Heart right ventricle (tissue), 16 donors: ENCODE data around the gene KIF1A. TPM values are rescaled to one million over a fixed set of nuclear protein-coding genes. Genes with fewer than 3 reads are reported as not detected.

Experiments
- ATAC-seq, 8 donors: fragments of 200-7000 bp; cut with Tn5 transposase; one replicate each; pipeline ENCODE4 v1.9.1; 2020; ENCODE audit warnings: mild to moderate bottlenecking in 8 of 8, moderate library complexity in 8 of 8, moderate number of reproducible peaks in 1 of 8
- DNase-seq, 2 donors: peaks; one replicate each; pipeline ENCODE4 v3.0.0-alpha.2; 2020
- H3K27ac ChIP-seq, 10 donors: fragments of 200-600 bp; sonication (generic) in 2 of 10; one replicate each; pipeline versions ENCODE4 v1.5.0 to v1.8.0; 2020 to 2022; ENCODE audit warnings: mild to moderate bottlenecking in 3 of 10
- H3K27me3 ChIP-seq, 7 donors: fragments of 200-600 bp; one replicate each; pipeline ENCODE4 v1.8.0; 2021 to 2022; ENCODE audit warnings: mild to moderate bottlenecking in 2 of 7
- H3K36me3 ChIP-seq, 9 donors: fragments of 200-600 bp; sonication (generic) in 1 of 9; one replicate each; pipeline versions ENCODE4 v1.5.0 to v1.8.0; 2020 to 2022; ENCODE audit warnings: mild to moderate bottlenecking in 2 of 9
- H3K4me1 ChIP-seq, 9 donors: fragments of 200-600 bp; sonication (generic) in 1 of 9; one replicate each; pipeline versions ENCODE4 v1.5.0 to v1.8.0; 2020 to 2022; ENCODE audit warnings: mild to moderate bottlenecking in 4 of 9
- H3K4me3 ChIP-seq, 10 donors: fragments of 200-600 bp; sonication (generic) in 2 of 10; one replicate each; pipeline versions ENCODE4 v1.5.0 to v1.8.0; 2020 to 2022; ENCODE audit warnings: mild to moderate bottlenecking in 7 of 10, moderate library complexity in 2 of 10
- H3K9me3 ChIP-seq, 11 donors: fragments of 200-600 bp in 10 of 11; sonication (generic) in 2 of 11; one replicate each; pipeline versions ENCODE4 v1.5.0 to v1.8.0; 2013 to 2022; ENCODE audit warnings: mild to moderate bottlenecking in 2 of 11, control low read depth in 1 of 11, moderate library complexity in 1 of 11
- whole genome bisulfite sequencing, 2 donors: extraction: QIAGEN DNeasy Blood & Tissue Kit; methylation state at CpG; one replicate each; pipeline ENCODE4 v1.1.7; 2013; ENCODE audit warnings: inconsistent platforms in 1 of 2; 5-methylcytosine and 5-hydroxymethylcytosine counted together
- intact Hi-C, 10 donors: fragments of 100-400 bp; cut with DNase I; formaldehyde crosslinking; loops; one replicate each; pipeline versions ENCODE4 v1.11.1 to v1.14.2; 2022
- polyA plus RNA-seq, 2 donors: library from polyadenylated mRNA; stranded (reverse); fragments of 200-250 nt; gene quantifications; one replicate each; pipeline ENCODE4 v1.2.3, GENCODE V29; 2013
- total RNA-seq, 10 donors: library from RNA; stranded (reverse); fragmentation: NEBNext Ultra II Directional in 3 of 10; extraction: Animal tissue kit (Norgen Biotek cat#: 25700) in 3 of 10; gene quantifications; one replicate each; pipeline versions ENCODE4 v1.2.1 to v1.2.4, GENCODE V29; 2021 to 2023
- TF ChIP-seq, protein P1 (sequence below), 9 donors: fragments of 200-600 bp; sonication (generic) in 2 of 9; IDR thresholded peaks; one replicate each; pipeline versions ENCODE4 v1.5.0 to v1.8.0; 2021 to 2022; ENCODE audit warnings: antibody characterized with exemption in 9 of 9, mild to moderate bottlenecking in 5 of 9, moderate library complexity in 1 of 9
- donor health status: Arrhythmogenic right ventricular cardiomyopathy.
- donor health status: ischemic (EF 13 %, LVEDD 7.1; RV severe dilation, severe dysfunction).
- donor health status: healthy with polysubstance abuse.
- donor health status: DM: no; HTN: yes; CAD: no.
- donor health status: DM: no; HTN: no; CAD: no.
- donor health status: ischemic (EF 25% LVEDD 6.9; RV normal size, moderate dysfunction).
- donor health status: ischemic (EF 25% LVEDD 5.7; RV mildly dilated, moderate dysfunction).
- donor health status: healthy.
- donor health status: DM: yes; HTN: yes; CAD: no.
- donor health status: Ischemic cardiomyopathy.
- donor health status: ischemic (EF 35%, LVEDD 5.7; RV mildly dilated, moderate dysfunction).
- donor health status: nonischemic (EF 11% LVEDD 7.7; RV severe dilation, severe dysfunction).
- donor health status: DM: yes; HTN: yes; CAD: no.
- donor health status: PGD.
- donor health status: ischemic (EF 29% LVEDD 5.4; RV normal size, mild dysfunction).
- donor health status: nonischemic (EF 23%, LVEDD 6.1; RV moderate dilation, normal function).

KIF1A gene
- total and polyA plus RNA-seq, 12 donors, result 0.37 to 21.4 (median 1.4) TPM

DNA sequence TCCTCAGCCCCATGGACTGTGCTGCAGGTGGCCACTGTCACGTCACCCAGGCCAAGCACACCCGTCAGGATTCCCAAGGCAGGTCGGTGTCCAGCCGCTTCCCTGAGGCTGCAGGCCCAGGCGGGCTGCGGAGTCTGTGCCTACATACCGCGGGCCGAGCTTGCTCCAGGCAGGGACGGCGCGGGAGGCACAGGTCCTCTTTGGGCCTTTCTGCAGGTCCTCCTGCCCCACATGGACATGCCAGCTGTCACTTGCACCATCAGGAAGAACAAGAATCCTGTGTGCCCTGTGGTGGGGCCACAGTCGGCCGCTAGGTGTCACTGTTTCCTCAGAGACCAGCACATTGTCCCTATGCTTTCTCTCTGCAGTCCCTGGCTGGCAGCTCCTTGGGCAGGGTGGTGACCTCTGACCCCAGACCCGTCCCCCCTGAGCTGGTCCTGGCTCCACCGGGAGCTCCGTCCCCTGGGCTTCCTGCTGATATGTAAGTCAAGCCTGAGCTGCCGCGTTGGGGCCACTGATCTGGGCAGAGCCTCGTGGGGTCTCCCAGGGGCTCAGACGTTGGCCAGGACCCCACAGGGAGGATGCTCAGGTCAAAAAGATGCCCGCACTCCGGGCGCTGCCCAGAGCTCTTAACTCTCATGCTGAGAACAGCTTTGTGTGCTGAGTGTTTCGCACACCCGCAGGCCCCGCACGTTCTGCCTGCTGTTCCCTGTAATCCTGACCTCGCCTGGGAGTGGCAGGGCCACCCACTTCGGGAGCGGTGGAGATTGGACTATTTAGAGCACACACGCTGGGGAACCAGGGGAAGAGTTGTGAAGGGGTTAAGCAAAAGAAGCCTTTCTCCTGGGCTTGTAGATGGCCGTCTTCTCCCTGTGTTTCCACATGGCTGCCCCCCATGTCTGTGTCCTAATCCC is 31.3 kb upstream of the KIF1A start:
- DNase-seq (peak; percentile 84), ATAC-seq (peak; percentile 90 to 93 (median 91))
- H3K4me1 ChIP-seq, result peaks cover 0 to 3% (median 0%) of the 10 kb centered on the region in 9 donors
- no peak overlapping the region for H3K4me3 ChIP-seq
- H3K27me3 ChIP-seq, result peaks cover 0 to 8% (median 0%) of the 10 kb centered on the region in 7 donors
- H3K9me3 ChIP-seq, result peaks cover 0 to 12% (median 0%) of the 10 kb centered on the region in 11 donors
- intact Hi-C loops, result loop anchor here in 7 of 10 donors (2.0 to 10.0 kb wide), 7 partner anchors 133 to 883 kb away; partner anchors contain the start of genes SNED1 (in 3 of the 7) and D2HGDH (in 2 of the 7)
- H3K36me3 ChIP-seq, result no peaks in the 10 kb centered on the region
- TF ChIP-seq, protein P1, sequence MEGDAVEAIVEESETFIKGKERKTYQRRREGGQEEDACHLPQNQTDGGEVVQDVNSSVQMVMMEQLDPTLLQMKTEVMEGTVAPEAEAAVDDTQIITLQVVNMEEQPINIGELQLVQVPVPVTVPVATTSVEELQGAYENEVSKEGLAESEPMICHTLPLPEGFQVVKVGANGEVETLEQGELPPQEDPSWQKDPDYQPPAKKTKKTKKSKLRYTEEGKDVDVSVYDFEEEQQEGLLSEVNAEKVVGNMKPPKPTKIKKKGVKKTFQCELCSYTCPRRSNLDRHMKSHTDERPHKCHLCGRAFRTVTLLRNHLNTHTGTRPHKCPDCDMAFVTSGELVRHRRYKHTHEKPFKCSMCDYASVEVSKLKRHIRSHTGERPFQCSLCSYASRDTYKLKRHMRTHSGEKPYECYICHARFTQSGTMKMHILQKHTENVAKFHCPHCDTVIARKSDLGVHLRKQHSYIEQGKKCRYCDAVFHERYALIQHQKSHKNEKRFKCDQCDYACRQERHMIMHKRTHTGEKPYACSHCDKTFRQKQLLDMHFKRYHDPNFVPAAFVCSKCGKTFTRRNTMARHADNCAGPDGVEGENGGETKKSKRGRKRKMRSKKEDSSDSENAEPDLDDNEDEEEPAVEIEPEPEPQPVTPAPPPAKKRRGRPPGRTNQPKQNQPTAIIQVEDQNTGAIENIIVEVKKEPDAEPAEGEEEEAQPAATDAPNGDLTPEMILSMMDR (IDR thresholded peaks at IDR 0.05), result peak; percentile 85 to 98 (median 96)
- no peak overlapping the region for H3K27ac ChIP-seq
- WGBS, 2 donors, result 38% methylated on average over 33 of the region's 33 CpGs

GRCh38 chr2:240850756-240851077 is 30.7 kb upstream of the KIF1A start:
- Histone ChIP-seq H3K27ac (no peak overlapping the region), H3K4me1 (peaks cover 0 to 3% (median 0%) of the 10 kb centered on the region in 9 donors), H3K27me3 (peaks cover 0 to 5% (median 0%) of the 10 kb centered on the region in 7 donors), H3K36me3 (no peaks in the 10 kb centered on the region), H3K4me3 (no peak overlapping the region), H3K9me3 (peaks cover 0 to 12% (median 0%) of the 10 kb centered on the region in 11 donors)
- DNase-seq, result no peak
- ATAC-seq, result peak in 2 of 8 donors; percentile 10 to 25
- intact Hi-C loops, result loop anchor here in 7 of 10 donors (2.0 to 10.0 kb wide), 7 partner anchors 134 to 884 kb away; partner anchors contain the start of genes SNED1 (in 3 of the 7) and D2HGDH (in 2 of the 7)
- WGBS, 2 donors, result 64 to 65% methylated on average over 11 of the region's 11 CpGs
- TF ChIP-seq, protein P1 (IDR thresholded peaks at IDR 0.05), result no peak

GRCh38 chr2:240850026-240850425 is 30.0 kb upstream of the KIF1A start:
- H3K9me3 ChIP-seq, result peaks cover 0 to 11% (median 0%) of the 10 kb centered on the region in 11 donors
- H3K4me3 ChIP-seq, result no peak overlapping the region
- H3K36me3 ChIP-seq, result no peaks in the 10 kb centered on the region
- H3K27ac ChIP-seq, result no peak overlapping the region
- peaks cover 0 to 5% (median 0%) of the 10 kb centered on the region in 7 donors for H3K27me3 ChIP-seq
- peaks cover 0 to 3% (median 0%) of the 10 kb centered on the region in 9 donors for H3K4me1 ChIP-seq
- intact Hi-C loops, result loop anchor here in 7 of 10 donors (2.0 to 10.0 kb wide), 7 partner anchors 135 to 885 kb away; partner anchors contain the start of genes SNED1 (in 3 of the 7) and D2HGDH (in 2 of the 7)
- TF ChIP-seq, protein P1 (IDR thresholded peaks at IDR 0.05), result no peak
- DNase-seq (no peak), ATAC-seq (no peak)
- 86% methylated on average over 11 of the region's 11 CpGs for WGBS, 2 donors

DNA sequence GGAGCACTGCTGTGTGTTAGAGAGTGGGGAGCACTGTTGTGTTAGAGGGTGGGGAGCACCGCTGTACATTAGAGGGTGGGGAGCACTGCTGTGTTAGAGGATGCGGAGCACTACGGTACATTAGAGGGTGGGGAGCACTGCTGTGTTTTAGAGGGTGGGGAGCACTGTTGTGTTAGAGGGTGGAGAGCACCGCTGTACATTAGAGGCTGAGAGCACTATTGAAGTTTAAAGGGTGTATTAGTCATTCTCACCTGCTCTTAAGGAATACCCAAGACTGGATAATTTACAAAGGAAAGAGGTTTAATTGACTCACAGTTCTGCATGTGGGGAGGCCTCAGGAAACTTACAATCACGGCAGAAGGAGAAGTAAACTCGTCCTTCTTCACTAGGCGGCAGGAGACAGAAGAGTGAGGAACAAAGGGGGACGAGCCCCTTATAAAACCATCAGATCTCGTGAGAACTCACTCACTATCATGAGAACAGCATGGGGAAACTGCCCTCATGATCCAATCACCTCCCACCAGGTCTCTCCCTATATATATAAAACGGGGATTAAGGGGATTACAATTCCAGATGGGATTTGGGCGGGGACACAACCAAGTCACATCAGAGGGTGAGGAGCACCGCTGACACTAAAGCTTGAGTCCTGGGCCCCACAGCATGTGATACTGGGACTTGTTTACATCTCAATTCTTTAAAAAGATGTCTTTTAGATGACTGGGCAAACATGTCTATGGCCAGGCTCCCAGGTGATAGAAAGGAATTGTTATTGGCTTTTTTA is 29.1 kb upstream of the KIF1A start:
- intact Hi-C loops, result loop anchor here in 2 of 10 donors (10.0 kb wide), 1 partner anchor 334 kb away; no protein-coding TSS in a partner anchor
- ATAC-seq, result no peak
- H3K36me3 ChIP-seq, result no peaks in the 10 kb centered on the region

More for the DNA sequence above, 29.1 kb upstream of the KIF1A start:
- Histone ChIP-seq H3K4me1 (peaks cover 0 to 3% (median 0%) of the 10 kb centered on the region in 9 donors), H3K9me3 (peaks cover 0 to 2% (median 0%) of the 10 kb centered on the region in 11 donors), H3K27me3 (peaks cover 0 to 7% (median 0%) of the 10 kb centered on the region in 7 donors), H3K27ac (no peak overlapping the region), H3K4me3 (no peak overlapping the region)
- no peak for DNase-seq
- TF ChIP-seq, protein P1 (IDR thresholded peaks at IDR 0.05), result no peak
- WGBS, 2 donors, result 74 to 81% methylated on average over 12 of the region's 12 CpGs
